BLaER1 (cell line): ENCODE measurements around the gene KRT6C.
"Not testable (repeated sequence)": the region's sequence is repeated elsewhere in the genome, so short reads cannot be mapped to it uniquely, and the experiment has no call there.

Source experiments
- H3K27ac ChIP-seq: shearing (Covaris generic); formaldehyde crosslinking; 2 replicates; pipeline ENCODE4 v1.8.1; 2022
- H3K27me3 ChIP-seq: shearing (Covaris generic); formaldehyde crosslinking; 2 replicates; pipeline ENCODE4 v1.8.1; 2022
- H3K36me3 ChIP-seq: shearing (Covaris generic); formaldehyde crosslinking; 2 replicates; pipeline ENCODE4 v1.8.1; 2022
- H3K4me1 ChIP-seq: shearing (Covaris generic); formaldehyde crosslinking; 2 replicates; pipeline ENCODE4 v1.8.1; 2022
- H3K4me2 ChIP-seq: shearing (Covaris generic); formaldehyde crosslinking; 2 replicates; pipeline ENCODE4 v1.8.1; 2022
- H3K4me3 ChIP-seq: shearing (Covaris generic); formaldehyde crosslinking; 2 replicates; pipeline ENCODE4 v1.8.1; 2022
- H3K9ac ChIP-seq: shearing (Covaris generic); formaldehyde crosslinking; 2 replicates; pipeline ENCODE4 v1.8.1; 2022
- H3K9me3 ChIP-seq: shearing (Covaris generic); formaldehyde crosslinking; 2 replicates; pipeline ENCODE4 v1.8.1; 2022
- H4K20me1 ChIP-seq: shearing (Covaris generic); formaldehyde crosslinking; 2 replicates; pipeline ENCODE4 v1.8.1; 2022
- Cebpa-rat ChIP-seq: shearing (Covaris generic); IDR thresholded peaks from 2 replicates; pipeline ENCODE4 v1.8.1; 2022

The KRT6C gene

GRCh38 chr12:52499806-52500560 lies 26.4 kb upstream of the KRT6C start:
- Histone ChIP-seq H3K27me3 (no peaks in the 10 kb centered on the region), H3K36me3 (no peaks in the 10 kb centered on the region), H3K27ac (no peak overlapping the region), H3K4me2 (no peak overlapping the region), H3K4me1 (peaks cover 24% of the 10 kb centered on the region), H3K9me3 (no peaks in the 10 kb centered on the region), H3K9ac (no peak overlapping the region), H4K20me1 (no peaks in the 10 kb centered on the region), H3K4me3 (no peak overlapping the region)
- TF ChIP-seq Cebpa-rat, result no peak

GRCh38 chr12:52498946-52499345 lies 25.3 kb upstream of the KRT6C start:
- Histone ChIP-seq H3K27ac (no peak overlapping the region), H4K20me1 (no peaks in the 10 kb centered on the region), H3K9ac (no peak overlapping the region), H3K27me3 (no peaks in the 10 kb centered on the region), H3K4me3 (no peak overlapping the region), H3K4me2 (no peak overlapping the region), H3K36me3 (no peaks in the 10 kb centered on the region), H3K4me1 (peaks cover 24% of the 10 kb centered on the region), H3K9me3 (no peaks in the 10 kb centered on the region)
- no peak for TF ChIP-seq Cebpa-rat

- Histone ChIP-seq H3K36me3 (no peaks in the 10 kb centered on the region), H3K9ac (no peak overlapping the region), H3K4me3 (no peak overlapping the region), H3K4me1 (peaks cover 24% of the 10 kb centered on the region), H3K27ac (no peak overlapping the region), H4K20me1 (no peaks in the 10 kb centered on the region), H3K27me3 (no peaks in the 10 kb centered on the region), H3K4me2 (no peak overlapping the region), H3K9me3 (no peaks in the 10 kb centered on the region)
- no peak for TF ChIP-seq Cebpa-rat
Measured at GRCh38 chr12:52497975-52498374, 24.4 kb upstream of the KRT6C start.

- Histone ChIP-seq H3K27ac (no peak overlapping the region), H3K27me3 (no peaks in the 10 kb centered on the region), H3K4me2 (peak overlapping the region; percentile 41), H3K9me3 (no peaks in the 10 kb centered on the region), H3K4me1 (peaks cover 24% of the 10 kb centered on the region), H4K20me1 (no peaks in the 10 kb centered on the region), H3K36me3 (no peaks in the 10 kb centered on the region), H3K4me3 (no peak overlapping the region), H3K9ac (no peak overlapping the region)
- TF ChIP-seq Cebpa-rat, result no peak
Measured at GRCh38 chr12:52496590-52497071, 23.0 kb upstream of the KRT6C start.

GRCh38 chr12:52496054-52496453 lies 22.4 kb upstream of the KRT6C start:
- H3K27me3 ChIP-seq, result no peaks in the 10 kb centered on the region
- H3K9ac ChIP-seq, result no peak overlapping the region
- no peak for TF ChIP-seq Cebpa-rat
- no peaks in the 10 kb centered on the region for H3K36me3 ChIP-seq
- H3K9me3 ChIP-seq, result no peaks in the 10 kb centered on the region
- H3K4me3 ChIP-seq, result no peak overlapping the region
- peak overlapping the region; percentile 41 for H3K4me2 ChIP-seq
- peaks cover 24% of the 10 kb centered on the region for H3K4me1 ChIP-seq
- no peak overlapping the region for H3K27ac ChIP-seq
- H4K20me1 ChIP-seq, result no peaks in the 10 kb centered on the region

GRCh38 chr12:52495389-52495788 lies 21.8 kb upstream of the KRT6C start:
- H3K4me2 ChIP-seq, result peak overlapping the region; percentile 41
- no peak for TF ChIP-seq Cebpa-rat
- no peaks in the 10 kb centered on the region for H3K27me3 ChIP-seq
- no peak overlapping the region for H3K4me3 ChIP-seq
- H3K4me1 ChIP-seq, result peaks cover 24% of the 10 kb centered on the region
- no peaks in the 10 kb centered on the region for H4K20me1 ChIP-seq
- no peaks in the 10 kb centered on the region for H3K36me3 ChIP-seq
- no peak overlapping the region for H3K27ac ChIP-seq
- no peak overlapping the region for H3K9ac ChIP-seq
- H3K9me3 ChIP-seq, result no peaks in the 10 kb centered on the region

- Histone ChIP-seq H3K36me3 (no peaks in the 10 kb centered on the region), H3K27me3 (no peaks in the 10 kb centered on the region), H3K4me2 (no peak overlapping the region), H3K4me1 (peaks cover 24% of the 10 kb centered on the region), H3K27ac (no peak overlapping the region), H4K20me1 (no peaks in the 10 kb centered on the region), H3K9ac (no peak overlapping the region), H3K4me3 (no peak overlapping the region), H3K9me3 (no peaks in the 10 kb centered on the region)
- TF ChIP-seq Cebpa-rat, result no peak
Measured at GRCh38 chr12:52494518-52494917, 20.9 kb upstream of the KRT6C start.

GRCh38 chr12:52494100-52494499 lies 20.5 kb upstream of the KRT6C start:
- Histone ChIP-seq H3K9ac (no peak overlapping the region), H3K4me2 (no peak overlapping the region), H3K4me1 (peaks cover 24% of the 10 kb centered on the region), H3K9me3 (no peaks in the 10 kb centered on the region), H3K27me3 (no peaks in the 10 kb centered on the region), H3K27ac (no peak overlapping the region), H3K4me3 (no peak overlapping the region), H3K36me3 (no peaks in the 10 kb centered on the region), H4K20me1 (no peaks in the 10 kb centered on the region)
- no peak for TF ChIP-seq Cebpa-rat

- Histone ChIP-seq H3K36me3 (no peaks in the 10 kb centered on the region), H4K20me1 (no peaks in the 10 kb centered on the region), H3K27me3 (no peaks in the 10 kb centered on the region), H3K9ac (no peak within 1 kb of the TSS), H3K4me2 (no peak within 1 kb of the TSS), H3K27ac (no peak within 1 kb of the TSS), H3K9me3 (no peaks in the 10 kb centered on the region), H3K4me3 (no peak within 1 kb of the TSS), H3K4me1 (peaks cover 24% of the 10 kb centered on the region)
- TF ChIP-seq Cebpa-rat, result no peak
Measured at GRCh38 chr12:52493172-52493571, 19.6 kb upstream of the KRT6C start, which contains the start of gene KRT6A. Gene KRT6A, minus strand, starts transcription at chr12:52493257. Its CDS starts 69 bp downstream, at chr12:52493188.

GRCh38 chr12:52492405-52492804 lies 18.8 kb upstream of the KRT6C start:
- not testable (repeated sequence) for H3K9ac ChIP-seq, H3K27ac ChIP-seq, H3K4me3 ChIP-seq, H3K27me3 ChIP-seq, H3K9me3 ChIP-seq, H3K4me2 ChIP-seq, H3K36me3 ChIP-seq, H4K20me1 ChIP-seq
- peaks cover 24% of the 10 kb centered on the region for H3K4me1 ChIP-seq

- H3K4me3 ChIP-seq, H3K27ac ChIP-seq, H4K20me1 ChIP-seq, H3K9me3 ChIP-seq, H3K4me2 ChIP-seq, H3K36me3 ChIP-seq, H3K27me3 ChIP-seq, H3K9ac ChIP-seq: not testable (repeated sequence)
- peaks cover 15% of the 10 kb centered on the region for H3K4me1 ChIP-seq
Measured at GRCh38 chr12:52491495-52491894, 17.9 kb upstream of the KRT6C start.
